GM23338 (cell line): ENCODE results near the gene GAPVD1. TPM values are rescaled to one million over a fixed set of nuclear protein-coding genes. Genes with fewer than 3 reads are reported as not detected.

Experiments used
- ATAC-seq: fragments of 200-7000 bp; cut with Tn5 transposase; 3 replicates; pipeline ENCODE4 v1.9.1; 2020
- DNase-seq: peaks from one replicate; pipeline ENCODE4 v3.0.0-alpha.2; 2015; ENCODE audit warnings: low spot score
- H2AFZ ChIP-seq: fragments of 200-600 bp; sonication (generic); 2 replicates; pipeline ENCODE4 v1.8.0; 2016; ENCODE audit warnings: antibody characterized with exemption, mild to moderate bottlenecking, moderate library complexity
- H3F3A ChIP-seq: fragments of 200-600 bp; sonication (generic); replicated peaks from 2 replicates; pipeline ENCODE4 v1.8.0; 2017; ENCODE audit warnings: antibody characterized with exemption, mixed run types, low read depth
- H3K27ac ChIP-seq: fragments of 200-600 bp; sonication (generic); 2 replicates; pipeline ENCODE4 v1.6.1; 2016; ENCODE audit warnings: low read depth
- H3K27me3 ChIP-seq: fragments of 200-600 bp; sonication (generic); 2 replicates; pipeline ENCODE4 v1.8.0; 2016; ENCODE audit warnings: mild to moderate bottlenecking, mixed run types, moderate library complexity; ENCODE audit not compliant: insufficient read depth
- H3K36me3 ChIP-seq: fragments of 200-600 bp; sonication (generic); 2 replicates; pipeline ENCODE4 v1.8.0; 2016; ENCODE audit warnings: mild to moderate bottlenecking; ENCODE audit not compliant: insufficient read depth
- H3K4me1 ChIP-seq: fragments of 200-600 bp; sonication (generic); 2 replicates; pipeline ENCODE4 v1.8.0; 2016; ENCODE audit warnings: mild to moderate bottlenecking, moderate library complexity; ENCODE audit not compliant: insufficient read depth
- H3K4me2 ChIP-seq: fragments of 200-600 bp; sonication (generic); 2 replicates; pipeline ENCODE4 v1.7.1; 2017; ENCODE audit warnings: mixed run types
- H3K4me3 ChIP-seq: fragments of 200-600 bp; sonication (generic); 2 replicates; pipeline ENCODE4 v1.6.1; 2016; ENCODE audit warnings: mixed run types
- H3K79me2 ChIP-seq: fragments of 200-600 bp; sonication (generic); replicated peaks from 2 replicates; pipeline ENCODE4 v1.8.0; 2017; ENCODE audit warnings: mild to moderate bottlenecking; ENCODE audit not compliant: insufficient read depth
- H3K9me2 ChIP-seq: fragments of 200-600 bp; sonication (generic); 2 replicates; pipeline ENCODE4 v1.8.0; 2017; ENCODE audit not compliant: insufficient read depth
- H4K20me1 ChIP-seq: fragments of 200-600 bp; sonication (generic); replicated peaks from 2 replicates; pipeline ENCODE4 v1.8.0; 2017; ENCODE audit warnings: mild to moderate bottlenecking; ENCODE audit not compliant: insufficient read depth
- H3K27ac Mint-ChIP-seq: 2 replicates; pipeline ENCODE4 v1.8.0; 2020; ENCODE audit warnings: inconsistent platforms, mild to moderate bottlenecking, moderate library complexity, mixed read lengths
- H3K27me3 Mint-ChIP-seq: 3 replicates; pipeline ENCODE4 v1.8.0; 2022; ENCODE audit warnings: low read depth, mild to moderate bottlenecking, moderate library complexity, mixed read lengths, inconsistent platforms; ENCODE audit not compliant: insufficient read depth, poor library complexity
- H3K36me3 Mint-ChIP-seq: 3 replicates; pipeline ENCODE4 v1.8.0; 2021; ENCODE audit warnings: low read depth, mild to moderate bottlenecking, inconsistent platforms, moderate library complexity, mixed read lengths
- H3K4me1 Mint-ChIP-seq: 3 replicates; pipeline ENCODE4 v1.8.0; 2020; ENCODE audit warnings: mild to moderate bottlenecking, inconsistent platforms, mixed read lengths
- H3K4me3 Mint-ChIP-seq: 3 replicates; pipeline ENCODE4 v1.8.0; 2021; ENCODE audit warnings: moderate library complexity, mild to moderate bottlenecking, inconsistent platforms, mixed read lengths
- H3K9me3 Mint-ChIP-seq: 3 replicates; pipeline ENCODE4 v1.8.0; 2020; ENCODE audit warnings: moderate library complexity, mild to moderate bottlenecking, inconsistent platforms, mixed read lengths
- CREB1 ChIP-seq: fragments of 250-450 bp; sonication (Bioruptor Pico); IDR thresholded peaks from 2 replicates; pipeline ENCODE4 v1.5.0; 2020; ENCODE audit warnings: low read depth, mild to moderate bottlenecking, moderate library complexity
- ETS1 ChIP-seq: IDR thresholded peaks from 2 replicates; pipeline ENCODE4 v1.6.1; 2016; ENCODE audit warnings: antibody characterized with exemption
- EZH2 ChIP-seq: fragments of 200-600 bp; sonication (generic); IDR thresholded peaks from one replicate; pipeline ENCODE4 v1.8.0; 2017; ENCODE audit warnings: antibody characterized with exemption, mild to moderate bottlenecking, low read depth; ENCODE audit not compliant: unreplicated experiment
- NANOG ChIP-seq: IDR thresholded peaks from 2 replicates; pipeline ENCODE4 v1.6.1; 2016; ENCODE audit warnings: antibody characterized with exemption, borderline replicate concordance
- POLR2AphosphoS5 ChIP-seq: IDR thresholded peaks from 2 replicates; pipeline ENCODE4 v1.6.1; 2016; ENCODE audit warnings: antibody characterized with exemption, low read depth
- REST ChIP-seq: IDR thresholded peaks from one replicate; pipeline ENCODE4 v1.6.1; 2018; ENCODE audit warnings: antibody characterized with exemption; ENCODE audit not compliant: unreplicated experiment
- STAT1 ChIP-seq: IDR thresholded peaks from one replicate; pipeline ENCODE4 v1.6.1; 2016; ENCODE audit warnings: antibody characterized with exemption; ENCODE audit not compliant: unreplicated experiment
- ZNF114 ChIP-seq: fragments of 250-450 bp; sonication (Bioruptor Pico); IDR thresholded peaks from 2 replicates; pipeline ENCODE4 v1.5.0; 2020; ENCODE audit warnings: mild to moderate bottlenecking, moderate library complexity
- polyA plus RNA-seq: library from polyadenylated mRNA; unstranded; fragments of >200 nt; fragmentation: Nextera tagmentation; extraction: Ambion mirVana; gene quantifications from 2 replicates; pipeline ENCODE4 v1.2.1, GENCODE V29; 2016
- total RNA-seq: library from RNA; depleted of rRNA; stranded (reverse); fragments of >200 nt; shearing (Covaris generic); gene quantifications from 2 replicates; pipeline ENCODE4 v1.2.3, GENCODE V29; 2014
- TF ChIP-seq, protein P1 (sequence below), 2 experiments: fragments of 200-600 bp in 1 of 2; sonication (generic) in 1 of 2; conservative IDR thresholded peaks; 2 replicates each; pipeline versions ENCODE4 v1.5.1 to v1.6.1; 2016 to 2017; ENCODE audit warnings: antibody characterized with exemption in 2 of 2, low read depth in 2 of 2, mild to moderate bottlenecking in 2 of 2, moderate library complexity in 1 of 2

GAPVD1 gene
- total and polyA plus RNA-seq, 2 experiments from 2014 or later, result 19.2 to 34.6 TPM

DNA sequence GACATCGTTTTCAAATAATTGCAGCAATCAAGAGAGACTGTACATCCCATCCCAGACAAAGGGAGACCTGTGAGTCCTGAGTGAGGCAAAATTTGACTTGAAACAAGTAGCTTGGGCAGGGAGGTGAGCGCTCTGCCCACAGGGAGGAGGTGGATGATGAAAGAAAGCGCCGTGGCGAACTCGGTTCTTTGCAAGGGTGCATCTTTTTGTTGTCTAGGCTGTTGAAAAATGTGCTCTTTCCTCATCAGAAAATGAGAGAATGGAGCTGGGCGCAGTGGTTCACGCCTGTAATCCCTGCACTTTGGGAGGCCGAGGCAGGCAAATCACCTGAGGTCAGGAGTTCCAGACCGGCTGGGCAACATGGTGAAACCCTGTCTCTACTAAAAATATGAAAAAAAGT, 150.5 kb downstream of the GAPVD1 start (continued):
- TF ChIP-seq REST (no peak), EZH2 (no peak), POLR2AphosphoS5 (no peak)

DNA sequence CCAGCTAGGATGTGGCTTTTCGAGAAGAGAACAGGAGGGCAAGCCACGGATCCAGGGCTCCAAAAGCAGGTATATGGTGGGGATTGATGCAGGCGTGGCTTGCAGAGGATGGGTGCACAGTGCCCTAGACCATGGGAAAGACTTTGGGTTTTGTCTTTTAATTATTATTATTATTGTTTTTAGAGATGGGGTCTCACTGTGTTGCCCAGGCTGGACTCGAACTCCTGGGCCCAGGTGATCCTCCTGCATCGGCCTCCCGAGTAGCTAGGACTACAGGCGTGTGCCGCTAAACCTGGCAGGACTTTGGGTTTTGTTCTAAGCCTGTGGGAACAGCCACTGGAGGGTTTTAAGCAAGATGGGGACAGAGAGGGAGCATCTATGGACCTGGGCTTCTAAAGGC, 152.0 kb downstream of the GAPVD1 start:
- Histone ChIP-seq H3F3A (0 out of 2 replicates have a peak, but pooled peaks cover 7% of the 10 kb centered on the region), H3K4me1 (no peaks in the 10 kb centered on the region), H4K20me1 (no peaks in the 10 kb centered on the region), H3K27ac (no peak overlapping the region), H3K36me3 (no peaks in the 10 kb centered on the region), H3K4me3 (no peak overlapping the region), H3K79me2 (no peaks in the 10 kb centered on the region), H2AFZ (no peak overlapping the region), H3K9me2 (no peaks in the 10 kb centered on the region), H3K4me2 (no peak overlapping the region), H3K27me3 (peaks cover 7% of the 10 kb centered on the region; the same call in 1 of the 2 replicates)
- H3K36me3 Mint-ChIP-seq, result no peaks in the 10 kb centered on the region
- no peaks in the 10 kb centered on the region; the same call in 2 of the 3 replicates for H3K9me3 Mint-ChIP-seq
- H3K4me3 Mint-ChIP-seq, result no peak overlapping the region
- H3K4me1 Mint-ChIP-seq, result peaks cover 5% of the 10 kb centered on the region
- peaks cover 17% of the 10 kb centered on the region for H3K27me3 Mint-ChIP-seq
- ATAC-seq, result no peak
- H3K27ac Mint-ChIP-seq, result no peak overlapping the region
- no peak for DNase-seq
- no peak for TF ChIP-seq STAT1
- no peak for TF ChIP-seq REST
- no peak for TF ChIP-seq ZNF114 (CRISPR knock-in tag)
- no peak for TF ChIP-seq ETS1
- TF ChIP-seq NANOG, result no peak
- no peak for TF ChIP-seq CREB1 (CRISPR knock-in tag)
- TF ChIP-seq, protein P1, sequence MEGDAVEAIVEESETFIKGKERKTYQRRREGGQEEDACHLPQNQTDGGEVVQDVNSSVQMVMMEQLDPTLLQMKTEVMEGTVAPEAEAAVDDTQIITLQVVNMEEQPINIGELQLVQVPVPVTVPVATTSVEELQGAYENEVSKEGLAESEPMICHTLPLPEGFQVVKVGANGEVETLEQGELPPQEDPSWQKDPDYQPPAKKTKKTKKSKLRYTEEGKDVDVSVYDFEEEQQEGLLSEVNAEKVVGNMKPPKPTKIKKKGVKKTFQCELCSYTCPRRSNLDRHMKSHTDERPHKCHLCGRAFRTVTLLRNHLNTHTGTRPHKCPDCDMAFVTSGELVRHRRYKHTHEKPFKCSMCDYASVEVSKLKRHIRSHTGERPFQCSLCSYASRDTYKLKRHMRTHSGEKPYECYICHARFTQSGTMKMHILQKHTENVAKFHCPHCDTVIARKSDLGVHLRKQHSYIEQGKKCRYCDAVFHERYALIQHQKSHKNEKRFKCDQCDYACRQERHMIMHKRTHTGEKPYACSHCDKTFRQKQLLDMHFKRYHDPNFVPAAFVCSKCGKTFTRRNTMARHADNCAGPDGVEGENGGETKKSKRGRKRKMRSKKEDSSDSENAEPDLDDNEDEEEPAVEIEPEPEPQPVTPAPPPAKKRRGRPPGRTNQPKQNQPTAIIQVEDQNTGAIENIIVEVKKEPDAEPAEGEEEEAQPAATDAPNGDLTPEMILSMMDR (conservative IDR thresholded peaks at IDR 0.05; ENCODE audit: low read depth in 2 of 2), result no peak
- TF ChIP-seq POLR2AphosphoS5, result no peak
